B cell (primary cell): ENCODE data around the gene ABCA7. TPM values are rescaled to one million over a fixed set of nuclear protein-coding genes. Genes with fewer than 3 reads are reported as not detected.

ENCODE experiments used
- ATAC-seq: fragments of 200-7000 bp; cut with Tn5 transposase; one replicate; pipeline ENCODE4 v1.10.0; 2021; ENCODE audit warnings: low read depth, mild to moderate bottlenecking, moderate number of reproducible peaks, moderate library complexity
- CTCF ChIA-PET: fragments of 350-600 bp; sonication (Branson Sonifier 250); formaldehyde crosslinking; loops from one replicate; lab custom pipeline; 2021; ENCODE audit warnings: antibody characterized with exemption, inconsistent platforms; lab: Charles Lee
- POLR2A ChIA-PET: fragments of 350-600 bp; sonication (Branson Sonifier 250); formaldehyde crosslinking; loops from one replicate; lab custom pipeline; 2021; ENCODE audit warnings: antibody characterized with exemption; lab: Charles Lee
- DNase-seq: peaks from one replicate; pipeline ENCODE4 v3.0.0; 2013
- H2AFZ ChIP-seq: 2 replicates; pipeline ENCODE4 v1.6.1; 2012; ENCODE audit warnings: mild to moderate bottlenecking, low read depth, low read length; ENCODE audit not compliant: insufficient read depth, poor library complexity, severe bottlenecking
- H3K27ac ChIP-seq, 2 donors: 1 replicate in 1 of 2; 2 replicates in 1 of 2; pipeline ENCODE4 v1.5.1; 2012 to 2013; ENCODE audit warnings: low read length in 2 of 2, mild to moderate bottlenecking in 2 of 2, moderate library complexity in 1 of 2
- H3K27me3 ChIP-seq, 4 experiments: fragments of 200-600 bp in 1 of 4; sonication (generic) in 1 of 4; replicated peaks in 1 of 4; 1 replicate in 2 of 4; 2 replicates in 2 of 4; pipeline versions ENCODE4 v1.6.1 to v1.7.0; 2013 to 2016; ENCODE audit warnings: low read length in 3 of 4, mild to moderate bottlenecking in 2 of 4, mixed read lengths in 1 of 4, moderate library complexity in 1 of 4; ENCODE audit not compliant: insufficient read depth in 4 of 4, control insufficient read depth in 3 of 4; ENCODE audit errors: control extremely low read depth in 1 of 4
- H3K36me3 ChIP-seq, 2 experiments: replicated peaks in 1 of 2; 1 replicate in 1 of 2; 2 replicates in 1 of 2; pipeline versions ENCODE4 v1.6.1 to v1.7.1; 2013; ENCODE audit warnings: low read length in 1 of 2; ENCODE audit not compliant: insufficient read depth in 2 of 2, control insufficient read depth in 1 of 2; ENCODE audit errors: control extremely low read depth in 1 of 2, extremely low read depth in 1 of 2
- H3K4me1 ChIP-seq, 2 donors: fragments of 200-600 bp in 1 of 2; sonication (generic) in 1 of 2; 1 replicate in 1 of 2; 2 replicates in 1 of 2; pipeline versions ENCODE4 v1.5.1 to v1.6.1; 2013 to 2017; ENCODE audit warnings: low read length in 2 of 2; ENCODE audit not compliant: control insufficient read depth in 2 of 2, insufficient read depth in 2 of 2
- H3K4me2 ChIP-seq: replicated peaks from 2 replicates; pipeline ENCODE3; 2012; ENCODE audit warnings: mild to moderate bottlenecking, low read depth, low read length; ENCODE audit not compliant: poor library complexity, severe bottlenecking
- H3K4me3 ChIP-seq, 5 experiments: fragments of 200-600 bp in 1 of 5; sonication (generic) in 1 of 5; 1 replicate in 3 of 5; 2 replicates in 2 of 5; pipeline versions ENCODE4 v1.5.1 to v1.7.0; 2011 to 2016; ENCODE audit warnings: low read length in 4 of 5, mild to moderate bottlenecking in 4 of 5, low read depth in 2 of 5, control low read depth in 1 of 5, moderate library complexity in 1 of 5; ENCODE audit not compliant: insufficient read depth in 1 of 5; ENCODE audit errors: control extremely low read depth in 1 of 5, extremely low read depth in 1 of 5
- H3K79me2 ChIP-seq: fragments of 200-600 bp; sonication (generic); one replicate; pipeline ENCODE4 v1.6.0; 2016; ENCODE audit warnings: low read length; ENCODE audit not compliant: control insufficient read depth, insufficient read depth
- H3K9ac ChIP-seq: fragments of 200-600 bp; sonication (generic); 2 replicates; pipeline ENCODE4 v1.6.1; 2017; ENCODE audit warnings: mild to moderate bottlenecking, low read length, moderate library complexity
- H3K9me3 ChIP-seq, 3 donors: one replicate each; pipeline versions ENCODE4 v1.6.1 to v1.7.1; 2013; ENCODE audit warnings: low read length in 2 of 3; ENCODE audit not compliant: control insufficient read depth in 2 of 3, insufficient read depth in 1 of 3; ENCODE audit errors: control extremely low read depth in 1 of 3
- H4K20me1 ChIP-seq: 2 replicates; pipeline ENCODE4 v1.6.0; 2012; ENCODE audit warnings: mild to moderate bottlenecking, low read length; ENCODE audit not compliant: insufficient read depth, control insufficient read depth, poor library complexity, severe bottlenecking
- H3K27ac Mint-ChIP-seq: one replicate; pipeline ENCODE4 v1.8.0; 2021; ENCODE audit warnings: mixed read lengths
- H3K27me3 Mint-ChIP-seq: one replicate; pipeline ENCODE4 v1.8.0; 2021; ENCODE audit warnings: mixed read lengths
- H3K4me1 Mint-ChIP-seq: one replicate; pipeline ENCODE4 v1.8.0; 2021; ENCODE audit warnings: mixed read lengths
- H3K4me3 Mint-ChIP-seq: one replicate; pipeline ENCODE4 v1.8.0; 2021; ENCODE audit warnings: mixed read lengths
- H3K9me3 Mint-ChIP-seq: one replicate; pipeline ENCODE4 v1.8.0; 2022; ENCODE audit warnings: mixed read lengths; ENCODE audit not compliant: insufficient read depth
- EZH2 ChIP-seq: IDR thresholded peaks from 2 replicates; pipeline ENCODE4 v1.6.1; 2012; ENCODE audit warnings: borderline replicate concordance, low read depth, mild to moderate bottlenecking, moderate library complexity, low read length; ENCODE audit not compliant: insufficient read depth, poor library complexity, severe bottlenecking
- WGBS: methylation state at CpG from one replicate; pipeline ENCODE4 v1.1.5; 2013; ENCODE audit warnings: missing lambda C conversion rate; ENCODE audit not compliant: insufficient coverage; 5-methylcytosine and 5-hydroxymethylcytosine counted together
- intact Hi-C: fragments of 100-400 bp; cut with micrococcal nuclease; formaldehyde crosslinking; loops from one replicate; pipeline ENCODE4 v1.10.0; 2022
- polyA plus RNA-seq: library from polyadenylated mRNA; depleted of rRNA; stranded (reverse); fragments of >200 nt; gene quantifications from 2 replicates; pipeline ENCODE4 v1.2.3, GENCODE V29; 2012
- total RNA-seq, 2 donors: library from RNA; stranded (reverse); fragments of 120-200 nt in 1 of 2; gene quantifications; 1 replicate in 1 of 2; 2 replicates in 1 of 2; pipeline versions ENCODE4 v1.2.3 to v1.2.4, GENCODE V29; 2013 to 2022
- TF ChIP-seq, protein P1 (sequence below): fragments of 200-600 bp; IDR thresholded peaks from one replicate; pipeline ENCODE4 v1.8.0; 2022; ENCODE audit warnings: antibody characterized with exemption, mild to moderate bottlenecking

The ABCA7 gene
- total and polyA plus RNA-seq, 2 donors (not counting 1 experiment from before 2014, with no cell fraction given), result 192 to 281 TPM

DNA sequence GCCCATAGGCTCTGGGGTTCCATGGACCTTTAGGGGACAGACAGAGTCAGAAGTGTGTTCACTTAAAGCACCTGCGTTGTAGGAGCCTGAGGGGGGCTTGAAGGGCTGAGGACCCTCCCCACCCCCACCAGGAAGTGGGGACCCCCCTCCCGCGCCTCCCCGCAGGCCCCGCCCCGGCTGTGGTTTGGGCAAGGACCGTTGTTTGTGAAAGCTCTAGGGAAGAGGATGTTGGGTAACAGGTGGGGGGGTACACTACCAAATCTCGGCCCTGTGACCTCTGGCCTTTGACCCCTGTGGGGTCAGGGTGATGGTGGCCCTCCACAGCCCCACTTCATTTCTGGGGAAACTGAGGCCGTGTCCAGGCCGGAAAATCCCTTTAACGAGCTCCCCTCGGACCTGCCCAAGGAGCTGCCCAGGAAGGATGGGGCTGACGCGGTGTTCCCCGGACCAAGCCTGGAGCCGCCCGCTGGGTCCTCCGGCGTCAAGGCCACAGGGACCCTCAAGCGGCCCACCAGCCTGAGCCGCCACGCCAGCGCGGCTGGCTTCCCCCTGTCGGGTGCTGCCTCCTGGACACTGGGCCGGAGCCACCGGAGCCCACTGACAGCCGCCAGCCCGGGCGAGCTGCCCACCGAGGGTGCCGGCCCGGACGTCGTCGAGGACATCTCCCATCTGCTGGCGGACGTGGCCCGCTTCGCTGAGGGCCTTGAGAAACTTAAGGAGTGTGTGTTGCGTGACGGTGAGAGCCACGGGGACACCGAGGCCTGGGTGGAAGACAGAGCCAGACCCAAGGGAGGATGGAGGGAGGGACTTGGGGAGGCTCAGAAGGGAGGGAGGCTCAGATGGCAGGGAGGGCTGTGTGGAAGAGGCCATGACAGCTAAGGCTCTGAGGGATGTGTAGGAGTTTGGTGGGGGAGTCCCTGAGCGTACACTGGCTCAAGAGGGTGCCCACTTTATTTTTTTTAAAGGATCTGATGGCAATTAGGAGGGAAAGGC is 28.4 kb downstream of the ABCA7 start:
- Mint-ChIP-seq H3K4me1 (peaks cover 52% of the 10 kb centered on the region), H3K9me3 (no peaks in the 10 kb centered on the region), H3K4me3 (peak overlapping the region; percentile 96), H3K27me3 (no peaks in the 10 kb centered on the region), H3K27ac (peak overlapping the region; percentile 97)
- H4K20me1 ChIP-seq, result peaks cover 81% of the 10 kb centered on the region
- CTCF ChIA-PET, result interaction anchor here (1.2 to 5.2 kb wide), 15 partner anchors 8 to 207 kb away, joined by 3 to 56 read pairs (median 6); partner anchors contain the start of genes ABCA7, CNN2, FAM174C and POLR2E
- H3K27me3 ChIP-seq, result no peaks in the 10 kb centered on the region
- POLR2A ChIA-PET, result interaction anchor here (0.5 to 6.3 kb wide), 27 partner anchors 8 to 205 kb away, joined by 3 to 97 read pairs (median 4); partner anchors contain the start of genes ABCA7, ATP5F1D, CNN2 and GPX4
- peaks cover 65% of the 10 kb centered on the region for H3K79me2 ChIP-seq
- H3K9me3 ChIP-seq, result peaks cover 0 to 11% (median 0%) of the 10 kb centered on the region in 3 donors
- intact Hi-C loops, result loop anchor here (1.0 to 10.0 kb wide), 6 partner anchors 9 to 144 kb away; partner anchors contain the start of genes ARID3A, GPX4, RNU6-2 and TMEM259
- TF ChIP-seq, protein P1, sequence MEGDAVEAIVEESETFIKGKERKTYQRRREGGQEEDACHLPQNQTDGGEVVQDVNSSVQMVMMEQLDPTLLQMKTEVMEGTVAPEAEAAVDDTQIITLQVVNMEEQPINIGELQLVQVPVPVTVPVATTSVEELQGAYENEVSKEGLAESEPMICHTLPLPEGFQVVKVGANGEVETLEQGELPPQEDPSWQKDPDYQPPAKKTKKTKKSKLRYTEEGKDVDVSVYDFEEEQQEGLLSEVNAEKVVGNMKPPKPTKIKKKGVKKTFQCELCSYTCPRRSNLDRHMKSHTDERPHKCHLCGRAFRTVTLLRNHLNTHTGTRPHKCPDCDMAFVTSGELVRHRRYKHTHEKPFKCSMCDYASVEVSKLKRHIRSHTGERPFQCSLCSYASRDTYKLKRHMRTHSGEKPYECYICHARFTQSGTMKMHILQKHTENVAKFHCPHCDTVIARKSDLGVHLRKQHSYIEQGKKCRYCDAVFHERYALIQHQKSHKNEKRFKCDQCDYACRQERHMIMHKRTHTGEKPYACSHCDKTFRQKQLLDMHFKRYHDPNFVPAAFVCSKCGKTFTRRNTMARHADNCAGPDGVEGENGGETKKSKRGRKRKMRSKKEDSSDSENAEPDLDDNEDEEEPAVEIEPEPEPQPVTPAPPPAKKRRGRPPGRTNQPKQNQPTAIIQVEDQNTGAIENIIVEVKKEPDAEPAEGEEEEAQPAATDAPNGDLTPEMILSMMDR, result no peak
- TF ChIP-seq EZH2, result no peak
- H3K27ac ChIP-seq, result peak overlapping the region; percentile 77 to 87
- DNase-seq, result peak; percentile 73
- no peak overlapping the region for H2AFZ ChIP-seq
- H3K4me2 ChIP-seq, result peak overlapping the region; percentile 91
- ATAC-seq, result peak; percentile 12
- H3K4me1 ChIP-seq, result peaks cover 58 to 81% of the 10 kb centered on the region in 2 donors
- H3K36me3 ChIP-seq, result peaks cover 0 to 42% of the 10 kb centered on the region in 2 experiments
- peak overlapping the region; percentile 65 to 99 (median 90) for H3K4me3 ChIP-seq
- WGBS, result 9% methylated on average over 39 of the region's 45 CpGs
- peak overlapping the region; percentile 94 for H3K9ac ChIP-seq
